GM19438 (cell line): ENCODE data around the gene PRDM7.
"Not testable (repeated sequence)": the region's sequence is repeated elsewhere in the genome, so short reads cannot be mapped to it uniquely, and the experiment has no call there.

ENCODE experiments used
- ATAC-seq: cut with Tn5 transposase; IDR thresholded peaks from one replicate; pipeline ENCODE4 v1.9.1; 2021; ENCODE audit warnings: low read depth; ENCODE audit not compliant: unreplicated experiment

Gene PRDM7

DNA sequence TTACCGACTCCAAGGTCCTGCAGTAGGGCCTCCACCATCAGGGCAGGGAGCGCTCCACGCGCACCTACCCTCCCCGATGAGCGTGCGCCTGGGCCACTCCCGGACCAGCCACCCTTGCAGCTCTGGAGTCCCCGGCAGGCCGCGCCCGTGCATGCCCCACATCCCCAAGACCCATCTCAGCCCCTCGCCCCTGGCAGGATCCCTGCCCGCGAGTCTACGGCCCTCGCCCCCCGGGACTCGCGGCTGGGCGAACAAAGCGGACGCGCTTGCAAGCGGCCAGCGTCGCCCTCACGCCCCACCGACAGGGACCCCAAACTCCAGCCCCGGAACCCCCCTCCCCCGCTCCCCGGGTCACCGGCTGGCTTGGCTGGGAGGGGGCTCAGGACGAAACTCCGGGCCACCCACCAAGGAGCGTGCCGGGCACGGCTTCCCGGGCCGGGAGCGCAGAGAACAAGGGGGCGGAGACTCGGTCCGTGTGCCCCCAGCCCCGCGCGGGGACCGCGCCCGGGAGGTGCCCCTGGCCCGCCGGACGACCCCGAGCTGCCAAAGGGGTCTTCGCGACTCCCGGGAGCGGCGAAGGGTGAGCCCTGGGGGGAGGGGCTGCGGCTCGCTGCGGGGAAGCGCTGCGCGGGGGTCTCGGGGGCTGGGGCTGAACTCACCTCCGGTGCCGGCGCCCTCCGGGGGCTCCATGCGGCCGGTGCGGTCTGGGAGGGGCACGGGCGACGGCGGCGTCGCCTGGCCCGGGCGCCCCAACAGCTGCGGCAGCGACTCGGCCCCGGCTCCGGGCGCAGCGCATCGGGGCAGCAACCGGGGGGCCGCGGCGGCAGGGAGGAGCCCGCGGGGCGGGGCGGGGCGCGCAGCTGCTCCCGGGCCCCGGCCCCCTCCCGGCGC, 58.2 kb downstream of the PRDM7 start, which contains the start of gene DBNDD1:
Gene DBNDD1, minus strand, starts transcription at position 805 of the 891 bp plus-strand sequence. Its CDS starts 115 bp downstream, at position 690.
- ATAC-seq, result no peak

GRCh38 chr16:90018297-90018651, 58.9 kb downstream of the PRDM7 start:
- no peak for ATAC-seq

DNA sequence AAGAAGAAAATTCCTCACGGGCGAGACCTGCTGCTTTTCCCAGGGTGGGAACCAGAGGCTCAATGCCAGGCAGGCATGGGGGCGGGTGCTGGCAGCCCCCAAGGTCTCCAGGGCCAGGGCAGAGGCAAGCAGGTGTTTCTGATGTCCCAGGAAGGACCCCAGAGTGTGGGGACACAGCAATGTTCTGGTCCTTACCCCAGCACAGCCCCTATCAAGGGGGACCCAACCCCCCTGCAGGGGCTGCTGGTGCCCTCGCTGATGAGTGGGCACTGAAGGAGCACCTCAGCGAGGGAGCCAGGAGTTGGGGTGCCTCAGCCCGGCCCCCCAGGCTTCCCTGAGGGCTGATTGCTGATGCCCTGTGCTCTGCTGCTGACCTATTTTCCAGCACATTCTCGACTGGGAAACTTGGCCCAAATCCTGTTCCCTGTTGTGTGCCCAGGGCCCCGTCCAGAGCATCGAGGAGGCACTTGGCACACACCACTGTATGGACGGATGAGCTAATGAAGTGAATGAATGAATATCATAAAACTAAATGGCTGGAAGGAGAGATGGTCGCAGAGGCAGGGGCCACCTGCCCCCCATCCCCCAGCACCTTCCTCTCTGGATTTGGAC, 60.7 kb downstream of the PRDM7 start:
- no peak for ATAC-seq

DNA sequence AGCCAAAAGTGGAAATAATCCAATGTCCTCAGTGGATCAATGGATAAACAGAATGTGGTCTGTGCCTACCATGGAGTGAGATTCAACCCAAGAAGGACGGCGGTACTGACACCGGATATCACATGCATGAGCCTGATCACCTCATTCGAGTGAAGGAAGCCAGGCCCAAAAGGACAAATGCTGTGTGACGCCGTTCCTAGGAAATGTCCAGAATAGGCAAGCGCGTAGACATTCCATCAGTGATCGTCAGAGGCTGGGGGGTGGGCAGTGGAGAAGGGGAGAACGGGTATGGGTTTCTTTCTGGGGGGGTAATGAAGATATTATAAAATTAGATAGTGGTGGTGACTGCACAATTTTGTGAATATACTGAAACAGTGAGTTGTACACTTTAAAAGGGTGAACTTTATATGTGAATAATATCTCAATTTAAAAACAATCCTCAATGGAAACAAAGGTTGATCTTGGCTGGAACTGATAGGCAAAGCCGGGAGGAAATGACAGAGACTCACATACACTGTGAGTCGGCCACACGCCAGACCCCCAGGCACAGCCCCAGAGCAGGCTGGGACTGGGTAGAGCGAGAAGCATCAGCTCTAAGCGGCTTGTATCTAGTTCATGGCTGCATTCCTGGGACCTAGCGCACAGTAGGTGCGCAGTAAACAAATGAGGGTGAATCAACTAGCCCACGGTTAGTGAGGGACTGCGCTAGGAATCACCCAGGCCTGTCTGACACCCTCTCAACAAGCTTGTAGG, 61.4 kb downstream of the PRDM7 start:
- no peak for ATAC-seq

- no peak for ATAC-seq
These were observed 64.0 kb downstream of the PRDM7 start for GRCh38 chr16:90012991-90013745.

DNA sequence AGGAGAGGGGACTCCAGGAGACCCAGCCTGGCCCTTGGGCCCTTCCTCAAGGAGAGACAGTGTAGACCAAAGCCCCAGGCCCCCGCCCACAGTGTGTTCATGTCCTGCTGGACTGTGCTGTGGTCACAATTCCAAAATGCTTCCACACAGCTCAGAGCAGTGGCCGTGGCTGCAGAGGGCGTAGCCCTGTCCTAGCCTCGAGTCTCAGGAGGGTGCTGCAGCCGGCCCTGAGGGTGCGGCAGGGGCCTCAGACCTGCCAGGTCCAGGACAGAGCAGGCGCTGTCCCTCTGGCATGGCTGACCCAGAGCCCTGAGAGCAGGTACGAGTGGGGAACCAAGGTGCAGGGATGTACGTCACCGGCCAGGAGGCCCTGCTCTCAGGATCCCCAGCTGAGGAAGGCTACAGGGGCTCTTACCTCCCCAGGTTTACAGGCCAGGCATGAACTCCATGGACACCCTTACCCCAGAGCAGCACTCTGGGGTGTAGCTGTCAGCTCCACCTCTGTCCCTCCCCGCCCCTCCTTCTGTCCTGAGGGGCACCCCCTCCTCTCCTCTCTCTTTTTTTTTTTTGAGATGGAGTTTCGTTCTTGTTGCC, 65.1 kb downstream of the PRDM7 start:
- no peak for ATAC-seq

GRCh38 chr16:90011508-90011819, 65.7 kb downstream of the PRDM7 start:
- ATAC-seq, result no peak

DNA sequence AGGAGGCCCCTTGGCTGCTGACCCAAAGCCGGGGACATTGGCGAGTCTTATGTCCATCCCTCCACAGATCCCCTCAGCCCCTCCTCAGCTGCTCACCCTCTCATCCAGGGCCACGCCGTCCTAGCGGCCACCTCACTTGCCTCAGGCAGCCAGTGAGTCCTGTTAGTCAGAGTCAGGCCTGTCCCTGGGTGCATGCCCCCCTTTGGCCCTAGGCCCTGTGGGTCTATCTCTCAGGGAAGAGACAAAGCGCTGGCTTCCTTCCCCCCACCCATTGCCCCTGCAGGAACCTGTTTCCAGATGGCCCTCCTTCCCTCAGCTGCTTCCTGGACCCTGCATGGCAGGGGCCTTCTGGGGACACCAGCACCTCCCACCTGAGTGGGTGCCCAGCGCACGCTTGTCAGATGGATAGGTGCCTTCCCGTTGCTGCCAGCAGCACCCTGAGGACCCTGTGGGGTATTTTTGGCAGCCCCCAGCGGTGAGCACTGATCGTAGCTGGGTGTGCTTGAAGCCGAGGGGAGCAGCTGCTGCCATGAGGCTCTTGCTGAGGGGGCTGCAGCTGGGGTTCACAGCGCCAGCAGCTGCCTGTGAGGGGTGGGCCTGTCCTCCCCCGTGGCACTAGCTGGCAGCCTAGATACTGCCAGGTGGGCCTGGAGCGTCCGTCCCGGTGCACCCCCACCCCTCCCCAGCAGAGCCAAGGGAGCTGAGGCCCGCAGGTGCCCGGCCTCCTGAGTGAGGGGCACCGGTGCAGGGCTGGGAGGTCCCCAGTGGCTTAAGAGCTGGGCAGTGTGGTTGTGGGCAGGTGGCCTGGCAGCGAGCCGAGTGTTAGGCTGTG, 66.2 kb downstream of the PRDM7 start:
- no peak for ATAC-seq

DNA sequence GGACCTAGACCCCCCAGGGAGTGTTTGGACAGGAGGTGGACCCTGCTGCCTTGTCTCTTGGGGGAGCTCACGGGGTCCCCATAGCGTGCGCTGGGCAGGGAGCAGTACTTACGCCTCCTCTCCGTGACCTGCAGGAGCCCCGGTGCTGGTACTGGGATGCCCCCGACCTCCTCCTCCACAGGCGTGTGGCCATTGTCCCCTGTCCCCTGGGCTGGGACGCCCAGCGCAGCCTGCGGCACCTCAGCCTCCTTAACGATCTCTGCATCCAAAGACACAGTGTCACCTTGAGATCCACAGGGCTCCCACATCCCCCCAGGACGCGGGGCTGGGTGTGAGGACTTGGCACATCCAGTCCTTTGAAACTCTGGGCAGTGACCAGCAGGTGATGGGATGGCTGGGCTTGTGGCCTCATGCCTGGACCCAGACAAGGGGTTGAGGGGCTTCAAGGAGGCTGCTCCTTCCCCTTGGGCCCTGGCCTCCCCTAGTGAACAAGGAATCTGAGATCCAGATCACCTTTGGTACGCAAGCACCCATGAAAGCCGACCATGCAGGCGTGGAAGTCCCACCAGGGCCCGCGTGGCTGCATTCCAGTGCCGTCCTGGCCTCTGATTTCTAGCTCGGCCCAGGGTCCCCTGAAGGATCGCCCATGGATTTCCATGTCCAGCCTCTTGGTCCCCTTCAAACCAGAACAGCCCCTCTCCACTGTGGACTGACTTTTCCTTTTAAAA, 67.8 kb downstream of the PRDM7 start:
- ATAC-seq, result no peak

GRCh38 chr16:90008708-90009145, 68.4 kb downstream of the PRDM7 start:
- no peak for ATAC-seq

DNA sequence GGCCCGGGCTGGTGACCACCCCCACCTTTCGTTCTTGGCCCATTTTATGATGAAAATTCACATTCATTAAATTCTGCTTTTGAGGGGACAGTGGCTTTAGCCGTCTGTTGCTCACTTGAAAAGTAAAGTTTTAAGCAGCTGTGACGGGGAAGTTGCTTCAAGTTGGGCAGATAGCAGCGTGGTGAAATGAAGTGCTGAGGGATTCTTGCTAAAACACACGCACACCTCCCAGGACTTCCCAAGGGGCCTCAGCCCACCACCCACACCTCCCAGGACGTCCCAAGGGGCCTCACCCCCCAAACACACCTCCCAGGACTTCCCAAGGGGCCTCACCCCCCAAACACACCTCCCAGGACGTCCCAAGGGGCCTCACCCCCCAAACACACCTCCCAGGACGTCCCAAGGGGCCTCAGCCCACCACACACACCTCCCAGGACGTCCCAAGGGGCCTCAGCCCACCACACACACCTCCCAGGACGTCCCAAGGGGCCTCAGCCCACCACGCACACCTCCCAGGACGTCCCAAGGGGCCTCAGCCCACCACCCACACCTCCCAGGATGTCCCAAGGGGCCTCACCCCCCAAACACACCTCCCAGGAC, 69.4 kb downstream of the PRDM7 start:
- ATAC-seq, result not testable (repeated sequence)

DNA sequence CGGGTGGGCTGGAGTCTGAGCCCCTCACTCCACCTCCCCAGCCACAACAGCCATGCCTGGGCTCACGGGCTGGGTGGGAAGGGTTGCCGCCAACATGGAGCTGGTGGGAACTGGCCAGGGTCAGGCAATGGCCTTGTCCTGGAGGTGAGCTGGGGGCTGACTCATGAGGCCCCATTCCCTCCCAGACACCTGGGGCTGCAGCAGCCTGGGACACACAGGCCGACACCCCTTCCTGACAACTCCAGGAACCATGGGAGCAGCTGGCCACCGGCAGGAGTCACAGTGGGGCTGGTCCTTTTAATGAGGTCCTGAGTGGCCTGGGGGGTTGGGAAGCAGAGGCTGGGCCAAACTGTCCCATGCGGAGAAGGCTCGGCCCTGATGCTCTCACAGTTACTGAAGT, 70.1 kb downstream of the PRDM7 start:
- no peak for ATAC-seq
